Central memory CD8-positive, alpha-beta T cell (primary cell): ENCODE measurements around the gene PGK1.
"Not testable (repeated sequence)": the region's sequence is repeated elsewhere in the genome, so short reads cannot be mapped to it uniquely, and the experiment has no call there.

ENCODE experiments used
- ATAC-seq: fragments of 150-1000 bp; cut with Tn5 transposase; replicated peaks from 2 replicates; pipeline ENCODE4 v1.10.0; 2022; ENCODE audit warnings: mild to moderate bottlenecking, moderate FRiP score, moderate number of reproducible peaks; ENCODE audit not compliant: poor library complexity, severe bottlenecking; ENCODE audit errors: extremely low read depth
- DNase-seq, 2 donors: peaks; one replicate each; pipeline ENCODE4 v3.0.0; 2021; ENCODE audit warnings: low spot score in 2 of 2
- H3K27ac Mint-ChIP-seq: one replicate; pipeline ENCODE4 v1.8.0; 2022; ENCODE audit warnings: low read depth, mild to moderate bottlenecking, moderate library complexity, mixed read lengths
- H3K27me3 Mint-ChIP-seq: one replicate; pipeline ENCODE4 v1.8.0; 2022; ENCODE audit warnings: mixed read lengths
- H3K36me3 Mint-ChIP-seq: one replicate; pipeline ENCODE4 v1.8.0; 2022; ENCODE audit warnings: mild to moderate bottlenecking, moderate library complexity, mixed read lengths; ENCODE audit not compliant: insufficient read depth
- H3K4me1 Mint-ChIP-seq: one replicate; pipeline ENCODE4 v1.8.0; 2022; ENCODE audit warnings: mixed read lengths
- H3K4me3 Mint-ChIP-seq: one replicate; pipeline ENCODE4 v1.8.0; 2022; ENCODE audit warnings: mild to moderate bottlenecking, moderate library complexity, mixed read lengths
- H3K9me3 Mint-ChIP-seq: one replicate; pipeline ENCODE4 v1.8.0; 2022; ENCODE audit warnings: mixed read lengths

PGK1 gene

GRCh38 chrX:78103623-78104446 is at the start of gene PGK1:
PGK1 (plus strand) TSS chrX:78104248; CDS start chrX:78104341, 93 bp downstream.
- H3K4me3 Mint-ChIP-seq, result peak within 1 kb of the TSS; percentile 87
- peak within 1 kb of the TSS; percentile 94 for H3K27ac Mint-ChIP-seq
- peak; percentile 75 to 92 for DNase-seq
- no peaks in the 10 kb centered on the region for H3K9me3 Mint-ChIP-seq
- H3K27me3 Mint-ChIP-seq, result no peaks in the 10 kb centered on the region
- peak; percentile 93 for ATAC-seq
- peaks cover 37% of the 10 kb centered on the region for H3K4me1 Mint-ChIP-seq
- H3K36me3 Mint-ChIP-seq, result peaks cover 24% of the 10 kb centered on the region

DNA sequence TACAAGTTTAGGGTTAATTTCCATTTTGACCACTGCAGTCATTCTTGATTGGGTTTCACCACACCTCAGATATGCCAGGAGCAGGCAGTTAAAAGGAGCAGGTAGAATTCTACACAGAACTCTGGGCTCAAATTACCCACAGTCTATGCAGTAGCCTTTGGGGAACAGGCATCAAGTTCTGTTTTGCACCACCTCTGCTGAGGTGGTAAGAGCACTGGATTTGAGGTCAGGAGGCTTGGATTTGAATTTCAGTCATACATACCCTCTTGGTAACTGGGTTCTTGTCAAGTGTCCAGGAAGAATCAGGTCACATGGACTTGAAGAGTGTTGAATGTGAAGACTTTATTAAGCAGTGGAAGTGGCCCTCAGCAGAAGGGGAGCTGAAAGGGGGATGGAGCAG is 40.4 kb upstream of the PGK1 start:
- Mint-ChIP-seq H3K36me3 (no peaks in the 10 kb centered on the region), H3K27me3 (no peaks in the 10 kb centered on the region), H3K27ac (no peak overlapping the region), H3K4me1 (no peaks in the 10 kb centered on the region), H3K4me3 (no peak overlapping the region), H3K9me3 (no peaks in the 10 kb centered on the region)
- DNase-seq, result no peak
- no peak for ATAC-seq

DNA sequence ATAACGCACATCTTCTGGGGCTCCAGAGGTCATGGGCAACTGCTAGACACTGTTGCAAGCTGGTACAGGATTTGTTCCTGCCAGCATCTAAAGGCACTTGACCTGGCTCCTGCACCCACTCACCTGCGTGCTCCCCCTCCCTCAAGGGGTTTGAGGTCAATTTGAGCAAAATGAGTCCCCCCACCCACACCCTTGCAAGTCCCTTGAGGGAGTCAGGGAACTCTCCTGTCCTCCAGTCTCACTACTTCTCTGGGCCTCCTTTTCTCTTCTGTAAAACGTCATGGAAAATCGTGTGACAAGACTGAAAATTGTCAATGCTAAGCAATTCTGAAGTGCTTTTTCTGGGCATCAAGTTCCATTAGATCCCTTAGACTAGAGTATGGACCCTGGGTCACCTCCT is 39.9 kb upstream of the PGK1 start:
- no peaks in the 10 kb centered on the region for H3K4me1 Mint-ChIP-seq
- H3K27me3 Mint-ChIP-seq, result no peaks in the 10 kb centered on the region
- H3K27ac Mint-ChIP-seq, result no peak overlapping the region
- no peak for DNase-seq
- H3K4me3 Mint-ChIP-seq, result no peak overlapping the region
- no peaks in the 10 kb centered on the region for H3K36me3 Mint-ChIP-seq
- no peak for ATAC-seq
- H3K9me3 Mint-ChIP-seq, result no peaks in the 10 kb centered on the region

- ATAC-seq, H3K9me3 Mint-ChIP-seq, H3K27me3 Mint-ChIP-seq, H3K4me3 Mint-ChIP-seq, DNase-seq, H3K4me1 Mint-ChIP-seq, H3K27ac Mint-ChIP-seq, H3K36me3 Mint-ChIP-seq: not testable (repeated sequence)
Measured at GRCh38 chrX:78064698-78065601, 39.1 kb upstream of the PGK1 start.

- DNase-seq, result no peak
- Mint-ChIP-seq H3K4me1 (no peaks in the 10 kb centered on the region), H3K4me3 (no peak overlapping the region), H3K36me3 (no peaks in the 10 kb centered on the region), H3K27me3 (no peaks in the 10 kb centered on the region), H3K9me3 (no peaks in the 10 kb centered on the region), H3K27ac (peak overlapping the region; percentile 83)
- ATAC-seq, result no peak
Measured at GRCh38 chrX:78066110-78066509, 37.9 kb upstream of the PGK1 start.

GRCh38 chrX:78071331-78071730 is 32.7 kb upstream of the PGK1 start:
- no peak for ATAC-seq
- Mint-ChIP-seq H3K27me3 (no peaks in the 10 kb centered on the region), H3K27ac (no peak overlapping the region)

GRCh38 chrX:78073147-78074077 is 30.6 kb upstream of the PGK1 start:
- ATAC-seq (peak; percentile 73), DNase-seq (peak; percentile 15 to 45)
- H3K27ac Mint-ChIP-seq, result peak overlapping the region; percentile 10
- not testable (repeated sequence) for H3K9me3 Mint-ChIP-seq, H3K4me1 Mint-ChIP-seq, H3K36me3 Mint-ChIP-seq, H3K4me3 Mint-ChIP-seq, H3K27me3 Mint-ChIP-seq

More at GRCh38 chrX:78071331-78071730, 32.7 kb upstream of the PGK1 start:
- H3K4me3 Mint-ChIP-seq, result no peak overlapping the region
- no peaks in the 10 kb centered on the region for H3K4me1 Mint-ChIP-seq
- peaks cover 5% of the 10 kb centered on the region for H3K9me3 Mint-ChIP-seq
- peaks cover 5% of the 10 kb centered on the region for H3K36me3 Mint-ChIP-seq
- no peak for DNase-seq

GRCh38 chrX:78074088-78074487 is 30.0 kb upstream of the PGK1 start:
- no peak for ATAC-seq

GRCh38 chrX:78075787-78076389 is 28.2 kb upstream of the PGK1 start:
- H3K9me3 Mint-ChIP-seq, result peaks cover 5% of the 10 kb centered on the region
- no peak for ATAC-seq
- no peak for DNase-seq
- H3K4me3 Mint-ChIP-seq, result no peak overlapping the region
- H3K27me3 Mint-ChIP-seq, result no peaks in the 10 kb centered on the region
- no peaks in the 10 kb centered on the region for H3K4me1 Mint-ChIP-seq
- no peak overlapping the region for H3K27ac Mint-ChIP-seq
- H3K36me3 Mint-ChIP-seq, result peaks cover 5% of the 10 kb centered on the region

More at GRCh38 chrX:78074088-78074487, 30.0 kb upstream of the PGK1 start:
- no peak overlapping the region for H3K27ac Mint-ChIP-seq
- no peaks in the 10 kb centered on the region for H3K4me1 Mint-ChIP-seq
- no peak for DNase-seq
- H3K9me3 Mint-ChIP-seq, result peaks cover 5% of the 10 kb centered on the region
- H3K27me3 Mint-ChIP-seq, result no peaks in the 10 kb centered on the region
- no peak overlapping the region for H3K4me3 Mint-ChIP-seq
- H3K36me3 Mint-ChIP-seq, result peaks cover 5% of the 10 kb centered on the region

DNA sequence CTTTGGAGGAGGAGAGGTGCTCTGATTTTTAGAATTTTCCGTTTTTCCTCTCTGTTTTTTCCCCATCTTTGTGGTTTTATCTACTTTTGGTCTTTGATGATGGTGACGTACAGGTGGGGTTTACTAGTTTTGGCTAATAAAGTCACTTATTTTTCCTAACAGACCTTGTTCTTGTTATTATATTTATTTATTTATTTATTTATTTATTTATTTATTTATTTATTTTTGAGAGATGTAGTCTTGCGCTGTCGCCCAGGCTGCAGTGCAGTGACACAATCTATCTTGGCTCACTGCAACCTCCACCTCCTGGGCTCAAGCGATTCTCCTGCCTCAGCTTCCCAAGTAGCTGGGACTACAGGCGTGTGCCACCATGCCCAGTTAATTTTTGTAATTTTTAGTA is 22.6 kb upstream of the PGK1 start:
- H3K9me3 Mint-ChIP-seq, DNase-seq, ATAC-seq, H3K27ac Mint-ChIP-seq, H3K4me3 Mint-ChIP-seq, H3K27me3 Mint-ChIP-seq, H3K4me1 Mint-ChIP-seq, H3K36me3 Mint-ChIP-seq: not testable (repeated sequence)

DNA sequence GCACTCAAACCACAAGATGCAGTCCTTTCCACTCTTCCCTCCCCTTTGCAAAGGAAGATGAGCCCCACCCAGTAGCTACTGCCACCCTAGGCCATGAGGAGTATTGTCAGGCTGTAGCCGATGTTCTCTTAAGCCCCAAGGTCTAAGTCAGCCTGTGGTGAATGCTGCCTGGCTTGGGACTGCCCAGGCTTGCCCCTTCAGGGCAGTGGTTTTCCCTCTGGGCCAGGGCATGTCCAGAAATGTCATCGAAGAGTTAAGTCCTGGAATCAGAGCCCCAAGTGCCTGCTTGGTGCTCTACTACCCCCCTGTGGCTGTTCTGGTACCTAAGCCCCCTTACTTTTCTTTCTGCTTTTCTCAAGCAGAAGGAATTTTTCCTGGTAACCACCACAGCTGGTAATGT is 11.8 kb upstream of the PGK1 start:
- DNase-seq, result no peak
- Mint-ChIP-seq H3K4me3 (no peak overlapping the region), H3K4me1 (no peaks in the 10 kb centered on the region), H3K27me3 (no peaks in the 10 kb centered on the region), H3K36me3 (no peaks in the 10 kb centered on the region), H3K27ac (no peak overlapping the region), H3K9me3 (no peaks in the 10 kb centered on the region)
- ATAC-seq, result peak; percentile 24

DNA sequence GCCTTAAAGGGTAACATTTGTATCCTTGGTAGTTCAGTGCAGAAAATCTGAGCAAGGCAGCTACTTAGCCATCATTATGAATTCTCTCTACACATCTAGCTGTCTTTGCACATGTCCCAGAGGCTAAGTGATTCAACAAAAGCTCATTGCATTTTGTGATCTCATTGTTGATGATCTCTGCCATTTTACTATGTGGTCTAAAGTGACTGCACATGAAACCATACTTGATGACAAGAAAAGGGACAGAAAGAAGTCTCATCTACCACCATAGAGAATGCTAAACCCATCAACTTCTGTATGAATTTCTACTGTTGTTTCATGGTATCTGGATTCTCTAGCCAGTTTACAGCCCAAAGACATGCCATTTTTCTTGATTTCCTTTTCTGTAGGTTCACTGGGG is 5.9 kb upstream of the PGK1 start:
- H3K27me3 Mint-ChIP-seq, result no peaks in the 10 kb centered on the region
- H3K36me3 Mint-ChIP-seq, result no peaks in the 10 kb centered on the region
- ATAC-seq, result no peak
- no peak overlapping the region for H3K27ac Mint-ChIP-seq
- H3K4me1 Mint-ChIP-seq, result no peaks in the 10 kb centered on the region
- no peak overlapping the region for H3K4me3 Mint-ChIP-seq
- no peaks in the 10 kb centered on the region for H3K9me3 Mint-ChIP-seq
- DNase-seq, result no peak
